MM.1S (cell line): ENCODE results near the gene GALNT12.

Experiments used
- DNase-seq: peaks from one replicate; pipeline ENCODE4 v3.0.0-alpha.2; 2015
- H2AFZ ChIP-seq: fragments of 300-600 bp; sonication (generic); 2 replicates; pipeline ENCODE4 v1.6.0; 2016; ENCODE audit warnings: antibody characterized with exemption, low read length
- H3F3A ChIP-seq: fragments of 300-600 bp; sonication (generic); 2 replicates; pipeline ENCODE4 v1.6.1; 2016; ENCODE audit warnings: mild to moderate bottlenecking, antibody characterized with exemption, low read length, moderate library complexity, mixed read lengths; ENCODE audit not compliant: insufficient read depth
- H3K27ac ChIP-seq: fragments of 300-600 bp; sonication (generic); 2 replicates; pipeline ENCODE4 v1.5.1; 2016; ENCODE audit warnings: mild to moderate bottlenecking, low read length
- H3K27me3 ChIP-seq: fragments of 300-600 bp; sonication (generic); replicated peaks from 2 replicates; pipeline ENCODE4 v1.6.0; 2016; ENCODE audit warnings: low read length; ENCODE audit not compliant: insufficient read depth
- H3K36me3 ChIP-seq: fragments of 300-600 bp; sonication (generic); replicated peaks from 2 replicates; pipeline ENCODE4 v1.6.1; 2016; ENCODE audit warnings: mild to moderate bottlenecking, low read length, mixed read lengths; ENCODE audit not compliant: insufficient read depth
- H3K4me1 ChIP-seq: fragments of 300-600 bp; sonication (generic); 2 replicates; pipeline ENCODE4 v1.6.1; 2016; ENCODE audit warnings: low read length, mixed read lengths
- H3K4me2 ChIP-seq: fragments of 300-600 bp; sonication (generic); 2 replicates; pipeline ENCODE4 v1.6.0; 2016; ENCODE audit warnings: low read depth, low read length
- H3K4me3 ChIP-seq: fragments of 300-600 bp; sonication (generic); 2 replicates; pipeline ENCODE4 v1.5.1; 2016; ENCODE audit warnings: low read length, mixed read lengths
- H3K79me2 ChIP-seq: fragments of 300-600 bp; sonication (generic); 2 replicates; pipeline ENCODE4 v1.6.1; 2016; ENCODE audit warnings: mixed run types, low read length, mixed read lengths
- H3K9ac ChIP-seq: fragments of 300-600 bp; sonication (generic); 2 replicates; pipeline ENCODE4 v1.6.1; 2016; ENCODE audit warnings: low read length, mixed read lengths
- H3K9me2 ChIP-seq: fragments of 300-600 bp; sonication (generic); replicated peaks from 2 replicates; pipeline ENCODE4 v1.6.1; 2016; ENCODE audit warnings: mild to moderate bottlenecking, low read length, mixed read lengths; ENCODE audit not compliant: insufficient read depth
- H3K9me3 ChIP-seq: fragments of 300-600 bp; sonication (generic); replicated peaks from 2 replicates; pipeline ENCODE4 v1.6.1; 2016; ENCODE audit warnings: mild to moderate bottlenecking, low read length, mixed read lengths; ENCODE audit not compliant: insufficient read depth
- H4K20me1 ChIP-seq: fragments of 300-600 bp; sonication (generic); 2 replicates; pipeline ENCODE4 v1.6.1; 2016; ENCODE audit warnings: mild to moderate bottlenecking, low read length, moderate library complexity, mixed read lengths; ENCODE audit not compliant: insufficient read depth
- CTCF ChIP-seq: fragments of 300-600 bp; sonication (generic); IDR thresholded peaks from 2 replicates; pipeline ENCODE4 v1.5.1; 2016; ENCODE audit warnings: antibody characterized with exemption, low read length, mixed read lengths
- EZH2 ChIP-seq: fragments of 300-600 bp; sonication (generic); optimal IDR thresholded peaks from 2 replicates; pipeline ENCODE3; 2017; ENCODE audit warnings: low read depth, mild to moderate bottlenecking, antibody characterized with exemption, low read length, mixed read lengths
- EZH2phosphoT487 ChIP-seq: fragments of 300-600 bp; sonication (generic); IDR thresholded peaks from 2 replicates; pipeline ENCODE4 v1.6.1; 2018; ENCODE audit warnings: antibody characterized with exemption, low read length

Gene GALNT12

DNA sequence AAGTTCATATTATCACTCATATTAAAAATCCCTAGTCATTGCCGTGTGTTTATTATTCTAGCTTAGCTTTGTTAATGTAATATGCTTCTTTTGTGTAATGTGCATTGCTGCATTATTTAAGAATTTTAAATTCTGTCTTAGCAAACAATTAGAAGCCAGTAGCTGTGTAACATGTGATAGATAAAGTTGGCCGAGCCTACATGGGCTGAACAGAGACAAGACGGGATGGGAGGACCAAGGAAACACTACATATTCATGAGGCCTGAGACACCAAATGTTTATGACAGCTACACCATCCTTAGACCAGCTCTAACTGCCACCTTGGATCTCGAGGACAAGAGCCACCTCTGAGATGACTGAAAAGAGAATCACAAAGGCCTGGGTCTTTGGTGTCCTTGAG is 85.2 kb downstream of the GALNT12 start:
- Histone ChIP-seq H3K4me3 (no peak overlapping the region), H3F3A (no peaks in the 10 kb centered on the region), H3K9me2 (no peaks in the 10 kb centered on the region), H3K27me3 (no peaks in the 10 kb centered on the region), H3K79me2 (no peaks in the 10 kb centered on the region), H3K27ac (no peak overlapping the region), H2AFZ (no peak overlapping the region), H3K9ac (no peak overlapping the region), H3K4me2 (no peak overlapping the region), H3K9me3 (no peaks in the 10 kb centered on the region), H3K36me3 (no peaks in the 10 kb centered on the region), H4K20me1 (no peaks in the 10 kb centered on the region), H3K4me1 (no peaks in the 10 kb centered on the region)
- DNase-seq, result no peak
- TF ChIP-seq EZH2phosphoT487, result no peak
- no peak for TF ChIP-seq EZH2
- no peak for TF ChIP-seq CTCF

GRCh38 chr9:98894171-98894570 is 86.7 kb downstream of the GALNT12 start:
- DNase-seq, result no peak
- no peaks in the 10 kb centered on the region for H3F3A ChIP-seq
- H3K36me3 ChIP-seq, result no peaks in the 10 kb centered on the region
- H3K9me3 ChIP-seq, result no peaks in the 10 kb centered on the region
- H3K79me2 ChIP-seq, result no peaks in the 10 kb centered on the region
- H4K20me1 ChIP-seq, result no peaks in the 10 kb centered on the region
- no peak overlapping the region for H2AFZ ChIP-seq
- no peaks in the 10 kb centered on the region for H3K9me2 ChIP-seq
- H3K4me2 ChIP-seq, result no peak overlapping the region
- H3K4me3 ChIP-seq, result no peak overlapping the region
- no peak overlapping the region for H3K9ac ChIP-seq
- no peaks in the 10 kb centered on the region for H3K4me1 ChIP-seq
- no peak for TF ChIP-seq EZH2
- TF ChIP-seq CTCF, result no peak
- TF ChIP-seq EZH2phosphoT487, result no peak
- H3K27ac ChIP-seq, result no peak overlapping the region
- H3K27me3 ChIP-seq, result no peaks in the 10 kb centered on the region

GRCh38 chr9:98894761-98895160 is 87.3 kb downstream of the GALNT12 start:
- H3K9me2 ChIP-seq, result no peaks in the 10 kb centered on the region
- no peaks in the 10 kb centered on the region for H3K9me3 ChIP-seq
- no peak overlapping the region for H3K9ac ChIP-seq
- DNase-seq, result no peak
- H3K4me2 ChIP-seq, result no peak overlapping the region
- H3K79me2 ChIP-seq, result no peaks in the 10 kb centered on the region
- H3K4me3 ChIP-seq, result no peak overlapping the region
- H3K4me1 ChIP-seq, result no peaks in the 10 kb centered on the region
- no peak overlapping the region for H3K27ac ChIP-seq
- no peaks in the 10 kb centered on the region for H4K20me1 ChIP-seq
- H3K36me3 ChIP-seq, result no peaks in the 10 kb centered on the region
- H3K27me3 ChIP-seq, result no peaks in the 10 kb centered on the region
- H2AFZ ChIP-seq, result no peak overlapping the region
- H3F3A ChIP-seq, result no peaks in the 10 kb centered on the region
- TF ChIP-seq EZH2 (no peak), EZH2phosphoT487 (no peak), CTCF (no peak)
